Left kidney (tissue), 2 donors: Measurements from ENCODE around the gene RHEX. TPM values are rescaled to one million over a fixed set of nuclear protein-coding genes. Genes with fewer than 3 reads are reported as not detected.
"Not testable (repeated sequence)": the region's sequence is repeated elsewhere in the genome, so short reads cannot be mapped to it uniquely, and the experiment has no call there.

Experiments used
- DNase-seq: peaks from one replicate; pipeline ENCODE4 v3.0.0-alpha.2; 2013
- polyA plus RNA-seq: library from polyadenylated mRNA; unstranded; fragments of 120-200 nt; gene quantifications from one replicate; pipeline ENCODE4 v1.2.1, GENCODE V29; 2013; ENCODE audit not compliant: insufficient read length

RHEX gene
- polyA plus RNA-seq, 1 donor = 6.2 TPM

GRCh38 chr1:206030191-206030590, 22.8 kb upstream of the RHEX start:
- DNase-seq = no peak

GRCh38 chr1:206030714-206031113, 22.3 kb upstream of the RHEX start:
- DNase-seq = peak; percentile 63

GRCh38 chr1:206032380-206033140, 20.4 kb upstream of the RHEX start:
- no peak for DNase-seq

- no peak for DNase-seq
These were observed 17.9 kb upstream of the RHEX start for GRCh38 chr1:206035027-206035426.

DNA sequence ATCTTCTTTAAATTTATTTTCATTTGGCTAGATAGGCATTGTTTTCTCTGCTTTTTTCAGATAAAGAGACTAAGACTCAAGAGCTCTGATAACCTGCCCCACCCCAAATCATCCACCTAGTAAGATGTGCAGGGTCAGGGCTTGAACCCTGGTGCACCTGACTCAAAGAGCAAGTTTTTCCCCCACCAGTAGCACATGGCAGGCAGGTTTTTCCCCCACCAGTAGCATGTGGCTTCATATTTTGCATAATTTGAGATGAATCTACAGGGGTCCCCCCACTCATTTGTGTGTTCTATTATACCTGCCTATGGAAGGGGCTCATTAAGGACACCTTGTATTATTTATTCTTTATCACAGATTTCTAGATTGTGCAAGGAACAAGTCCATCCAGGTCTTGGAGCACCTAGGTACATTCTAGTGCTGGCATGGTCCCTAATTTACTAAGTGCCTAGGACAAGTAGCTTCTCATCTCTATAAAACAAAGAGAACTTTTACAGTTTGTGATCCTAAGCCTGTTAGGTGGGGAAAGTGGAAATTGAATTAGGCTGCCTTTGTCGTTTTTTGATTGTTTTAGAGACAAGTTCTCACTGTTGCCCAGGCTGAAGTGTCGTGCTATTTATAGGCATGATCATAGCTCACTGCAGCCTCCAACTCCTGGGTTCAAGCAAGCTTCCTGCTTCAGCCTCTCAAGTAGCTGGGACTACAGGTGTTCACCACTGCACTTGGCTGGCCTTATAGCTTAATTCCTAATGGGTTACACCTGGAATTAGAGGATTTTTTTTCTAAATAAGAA, 16.1 kb upstream of the RHEX start:
- DNase-seq = no peak

GRCh38 chr1:206037581-206037980, 15.4 kb upstream of the RHEX start:
- no peak for DNase-seq

- no peak for DNase-seq
These were observed 13.7 kb upstream of the RHEX start for GRCh38 chr1:206039046-206039973.

DNA sequence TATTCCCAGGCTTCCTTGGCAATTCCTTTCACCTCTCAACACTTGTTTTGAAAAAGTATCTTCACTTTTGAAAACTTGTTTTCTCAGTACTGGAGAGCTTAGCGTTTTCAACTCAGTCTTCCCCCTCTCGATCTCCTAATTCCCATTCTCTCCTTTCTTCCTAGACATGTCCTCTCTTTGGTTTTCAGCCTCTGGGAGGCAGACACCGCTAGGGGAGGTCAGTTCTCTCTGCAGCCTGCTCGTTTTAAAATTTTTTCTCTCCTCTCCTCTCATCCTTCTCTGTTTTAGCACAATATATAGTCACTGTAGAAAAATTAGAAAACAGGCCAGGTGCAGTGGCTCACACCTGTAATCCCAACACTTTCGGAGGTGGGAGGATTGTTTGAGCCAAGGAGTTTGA, 12.6 kb upstream of the RHEX start:
- no peak for DNase-seq

DNA sequence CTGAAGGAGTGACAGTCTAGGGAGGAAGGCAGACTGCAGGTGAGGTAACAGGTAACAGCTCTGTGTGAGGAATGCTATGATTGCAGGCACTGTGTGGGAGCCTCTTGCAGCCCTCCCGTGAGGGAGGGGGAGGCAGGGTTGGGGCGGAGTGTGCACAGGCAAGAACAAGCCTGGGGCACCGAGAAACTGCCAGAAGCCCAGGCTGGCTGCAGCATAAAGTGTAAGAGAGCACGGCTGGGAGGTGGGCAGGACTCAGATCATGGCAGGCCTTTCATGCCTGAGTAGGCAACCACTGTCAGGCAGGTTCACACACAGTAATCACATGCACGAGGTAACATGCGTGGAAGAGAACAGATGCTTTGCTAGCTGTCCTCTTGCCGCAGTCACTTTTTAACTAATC, 11.3 kb upstream of the RHEX start:
- peak; percentile 72 for DNase-seq

GRCh38 chr1:206047271-206047670, 5.7 kb upstream of the RHEX start:
- no peak for DNase-seq

DNA sequence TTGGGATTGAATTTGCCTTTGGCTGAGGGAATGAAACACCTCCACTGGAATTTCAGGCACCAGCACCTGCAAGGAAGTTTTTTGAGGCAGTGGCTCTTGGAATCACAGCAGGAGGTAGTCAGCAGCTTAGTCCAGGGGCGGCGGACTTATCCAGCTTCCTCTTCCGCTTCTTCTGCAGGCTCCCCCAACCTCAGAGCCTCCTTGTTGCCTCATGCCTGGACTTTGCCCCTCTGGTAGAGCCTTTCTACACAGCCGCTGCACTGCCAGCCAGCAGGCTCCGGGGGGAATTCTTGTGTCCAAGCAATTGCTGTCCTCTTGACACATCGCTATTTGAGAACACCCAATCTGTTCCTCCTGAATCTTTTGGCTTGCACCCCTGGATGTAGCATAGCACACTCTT, 4.4 kb upstream of the RHEX start:
- no peak for DNase-seq

GRCh38 chr1:206049293-206049692, 3.7 kb upstream of the RHEX start:
- DNase-seq = no peak

- DNase-seq = no peak
These were observed 2.9 kb upstream of the RHEX start for GRCh38 chr1:206049919-206050600.

GRCh38 chr1:206050655-206051235, 2.2 kb upstream of the RHEX start:
- no peak for DNase-seq

GRCh38 chr1:206052231-206052865, 625 bp upstream of the RHEX start:
- DNase-seq = not testable (repeated sequence)

DNA sequence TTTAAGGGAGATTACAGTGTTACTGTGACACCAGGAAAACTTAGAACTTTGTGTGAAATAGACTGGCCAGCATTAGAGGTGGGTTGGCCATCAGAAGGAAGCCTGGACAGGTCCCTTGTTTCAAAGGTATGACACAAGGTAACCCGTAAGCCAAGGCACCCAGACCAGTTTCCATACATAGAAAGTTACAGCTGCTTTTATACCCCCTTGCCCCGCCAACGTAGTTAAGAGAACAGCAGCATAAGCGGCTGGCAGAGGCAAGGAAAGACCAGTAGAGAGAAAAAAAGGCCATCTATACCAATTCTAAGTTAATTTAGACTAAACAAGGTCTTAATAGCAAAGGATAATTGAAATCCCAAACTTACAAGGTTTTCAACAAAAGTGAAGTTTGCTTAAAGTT, 643 bp downstream of the RHEX start:
- not testable (repeated sequence) for DNase-seq

DNA sequence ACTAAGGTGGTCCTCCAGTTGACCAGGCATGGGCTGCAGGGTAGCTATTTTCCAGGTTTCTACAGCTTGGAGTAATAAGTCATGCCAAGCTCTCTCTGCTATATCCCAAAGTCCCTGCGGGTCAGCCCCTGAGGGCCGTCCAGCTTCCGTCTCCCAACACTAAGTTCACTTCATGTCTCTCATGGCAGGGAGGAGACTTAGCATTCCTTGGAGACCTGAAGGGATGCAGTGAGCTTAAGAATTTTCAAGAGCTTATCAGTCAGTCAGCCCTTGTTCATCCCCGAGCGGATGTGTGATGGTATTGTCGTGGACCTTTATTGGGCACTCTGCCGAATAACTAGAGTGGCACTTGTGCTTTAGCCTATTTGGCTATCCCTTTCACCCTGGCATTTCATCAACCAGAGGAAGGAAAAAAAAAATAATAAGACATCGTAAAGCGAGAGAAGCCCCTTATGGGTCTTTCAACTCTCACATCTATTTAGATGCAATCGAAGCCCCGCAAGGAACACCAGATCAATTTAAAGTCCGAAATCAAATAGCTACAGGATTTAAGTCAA, 2.2 kb downstream of the RHEX start:
- DNase-seq = not testable (repeated sequence)

DNA sequence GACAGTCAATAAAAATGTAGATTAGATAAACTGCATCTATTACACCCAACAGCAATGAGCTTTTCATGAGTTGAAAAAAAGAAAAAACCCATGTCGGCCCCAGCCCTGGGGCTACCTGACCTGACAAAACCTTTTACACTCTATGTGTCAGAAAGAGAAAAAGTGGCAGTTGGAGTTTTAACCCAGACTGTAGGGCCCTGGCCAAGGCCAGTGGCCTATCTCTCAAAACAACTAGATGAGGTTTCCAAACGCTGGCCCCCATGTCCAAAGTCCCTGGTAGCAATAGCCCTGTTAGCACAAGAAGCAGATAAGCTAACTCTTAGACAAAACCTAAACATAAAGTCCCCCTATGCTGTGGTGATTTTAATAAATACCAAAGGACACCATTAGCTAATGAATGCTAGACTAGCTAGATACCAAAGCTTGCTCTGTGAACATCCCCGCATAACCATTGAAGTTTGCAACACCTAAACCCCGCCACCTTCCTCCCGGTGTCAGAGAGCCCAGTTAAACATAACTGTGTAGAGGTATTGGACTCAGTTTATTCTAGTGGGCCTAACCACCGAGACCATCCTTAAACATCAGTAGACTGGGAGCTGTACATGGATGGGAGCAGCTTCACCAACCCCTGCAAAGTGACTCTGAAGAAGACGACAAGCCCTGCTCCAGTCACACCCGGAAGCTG, 2.8 kb downstream of the RHEX start:
- DNase-seq = not testable (repeated sequence)

GRCh38 chr1:206058289-206058926, 5.4 kb downstream of the RHEX start:
- not testable (repeated sequence) for DNase-seq
